ENCODE data around the gene EPHA3.
A peak's percentile ranks its signal among the peaks of the same experiment; 100 is the strongest.

The EPHA3 gene

DNA sequence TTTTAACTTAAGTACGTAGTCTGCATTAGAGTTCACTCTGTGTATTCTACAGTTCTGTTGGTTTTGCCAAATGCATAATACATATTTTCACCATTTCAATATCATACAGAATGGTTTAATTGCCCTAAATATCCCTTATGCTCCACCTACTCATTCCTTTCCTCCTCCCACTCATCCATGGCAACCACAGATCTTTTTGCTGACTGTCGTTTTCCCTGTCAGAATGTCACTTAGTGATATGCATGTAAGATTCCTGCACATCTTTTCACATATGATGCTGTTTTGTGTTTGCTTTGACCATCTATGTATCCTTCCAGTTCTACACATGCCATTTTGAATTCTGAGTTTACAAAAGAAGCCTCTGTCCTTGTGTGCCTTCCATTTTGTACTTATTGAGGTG is 36.7 kb downstream of the EPHA3 start:
- Histone ChIP-seq H3K36me3 (ENCODE audit: control insufficient read depth in 2 of 2, insufficient read depth in 1 of 2, low read length in 2 of 2) (no peaks in the 10 kb centered on the region), H3K4me1 (ENCODE audit: control insufficient read depth, insufficient read depth, low read length) (no peaks in the 10 kb centered on the region), H3K9me3 (ENCODE audit: control insufficient read depth, insufficient read depth, low read depth, low read length) (no peaks in the 10 kb centered on the region), H3K4me3 (ENCODE audit: low read depth, low read length) (no peak overlapping the region), H3K27ac (ENCODE audit: extremely low read depth, low read depth, low read length) (no peak overlapping the region)
- TF ChIP-seq ZNF677 (tag by site-specific recombination; IDR thresholded peaks at IDR 0.05) (no peak), ZNF423 (tag by site-specific recombination; IDR thresholded peaks at IDR 0.05) (no peak), ZNF837 (tag by site-specific recombination; IDR thresholded peaks at IDR 0.05) (no peak), KLF8 (tag by site-specific recombination; IDR thresholded peaks at IDR 0.05) (no peak), ZNF629 (tag by site-specific recombination; IDR thresholded peaks at IDR 0.05) (no peak), ZFP69B (tag by site-specific recombination; IDR thresholded peaks at IDR 0.05) (no peak), ZNF341 (tag by site-specific recombination; IDR thresholded peaks at IDR 0.05; ENCODE audit: low read depth) (no peak)
- TF ChIP-seq, protein P1, sequence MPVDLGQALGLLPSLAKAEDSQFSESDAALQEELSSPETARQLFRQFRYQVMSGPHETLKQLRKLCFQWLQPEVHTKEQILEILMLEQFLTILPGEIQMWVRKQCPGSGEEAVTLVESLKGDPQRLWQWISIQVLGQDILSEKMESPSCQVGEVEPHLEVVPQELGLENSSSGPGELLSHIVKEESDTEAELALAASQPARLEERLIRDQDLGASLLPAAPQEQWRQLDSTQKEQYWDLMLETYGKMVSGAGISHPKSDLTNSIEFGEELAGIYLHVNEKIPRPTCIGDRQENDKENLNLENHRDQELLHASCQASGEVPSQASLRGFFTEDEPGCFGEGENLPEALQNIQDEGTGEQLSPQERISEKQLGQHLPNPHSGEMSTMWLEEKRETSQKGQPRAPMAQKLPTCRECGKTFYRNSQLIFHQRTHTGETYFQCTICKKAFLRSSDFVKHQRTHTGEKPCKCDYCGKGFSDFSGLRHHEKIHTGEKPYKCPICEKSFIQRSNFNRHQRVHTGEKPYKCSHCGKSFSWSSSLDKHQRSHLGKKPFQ (tag by site-specific recombination; IDR thresholded peaks at IDR 0.05), result no peak
- ChIA-PET POLR2A (no interaction called here), CTCF (no interaction called here)

DNA sequence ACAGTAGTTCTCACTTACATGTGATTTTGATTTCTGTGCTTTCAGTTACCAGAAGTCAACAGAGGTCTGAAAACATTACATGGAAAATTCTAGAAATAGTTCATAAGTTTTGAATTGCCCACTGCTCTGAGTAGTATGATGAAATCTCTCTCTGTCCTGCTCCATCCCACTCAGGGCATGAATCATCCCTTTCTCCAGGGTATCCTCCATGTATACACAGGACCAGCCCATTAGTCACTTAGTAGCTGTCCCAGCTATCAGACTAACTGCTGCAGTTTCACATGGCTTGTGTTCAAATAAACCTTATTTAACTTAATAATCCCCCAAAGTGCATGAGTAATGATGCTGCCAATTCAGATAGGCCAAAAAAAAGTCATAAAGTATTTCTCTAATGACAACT is 38.6 kb downstream of the EPHA3 start:
- Histone ChIP-seq H3K4me3 (ENCODE audit: low read depth, low read length) (no peak overlapping the region), H3K4me1 (ENCODE audit: control insufficient read depth, insufficient read depth, low read length) (no peaks in the 10 kb centered on the region), H3K27ac (ENCODE audit: extremely low read depth, low read depth, low read length) (no peak overlapping the region), H3K9me3 (ENCODE audit: control insufficient read depth, insufficient read depth, low read depth, low read length) (no peaks in the 10 kb centered on the region), H3K36me3 (ENCODE audit: control insufficient read depth in 2 of 2, insufficient read depth in 1 of 2, low read length in 2 of 2) (no peaks in the 10 kb centered on the region)
- ChIA-PET CTCF (no interaction called here), POLR2A (no interaction called here)
- TF ChIP-seq, protein P2, sequence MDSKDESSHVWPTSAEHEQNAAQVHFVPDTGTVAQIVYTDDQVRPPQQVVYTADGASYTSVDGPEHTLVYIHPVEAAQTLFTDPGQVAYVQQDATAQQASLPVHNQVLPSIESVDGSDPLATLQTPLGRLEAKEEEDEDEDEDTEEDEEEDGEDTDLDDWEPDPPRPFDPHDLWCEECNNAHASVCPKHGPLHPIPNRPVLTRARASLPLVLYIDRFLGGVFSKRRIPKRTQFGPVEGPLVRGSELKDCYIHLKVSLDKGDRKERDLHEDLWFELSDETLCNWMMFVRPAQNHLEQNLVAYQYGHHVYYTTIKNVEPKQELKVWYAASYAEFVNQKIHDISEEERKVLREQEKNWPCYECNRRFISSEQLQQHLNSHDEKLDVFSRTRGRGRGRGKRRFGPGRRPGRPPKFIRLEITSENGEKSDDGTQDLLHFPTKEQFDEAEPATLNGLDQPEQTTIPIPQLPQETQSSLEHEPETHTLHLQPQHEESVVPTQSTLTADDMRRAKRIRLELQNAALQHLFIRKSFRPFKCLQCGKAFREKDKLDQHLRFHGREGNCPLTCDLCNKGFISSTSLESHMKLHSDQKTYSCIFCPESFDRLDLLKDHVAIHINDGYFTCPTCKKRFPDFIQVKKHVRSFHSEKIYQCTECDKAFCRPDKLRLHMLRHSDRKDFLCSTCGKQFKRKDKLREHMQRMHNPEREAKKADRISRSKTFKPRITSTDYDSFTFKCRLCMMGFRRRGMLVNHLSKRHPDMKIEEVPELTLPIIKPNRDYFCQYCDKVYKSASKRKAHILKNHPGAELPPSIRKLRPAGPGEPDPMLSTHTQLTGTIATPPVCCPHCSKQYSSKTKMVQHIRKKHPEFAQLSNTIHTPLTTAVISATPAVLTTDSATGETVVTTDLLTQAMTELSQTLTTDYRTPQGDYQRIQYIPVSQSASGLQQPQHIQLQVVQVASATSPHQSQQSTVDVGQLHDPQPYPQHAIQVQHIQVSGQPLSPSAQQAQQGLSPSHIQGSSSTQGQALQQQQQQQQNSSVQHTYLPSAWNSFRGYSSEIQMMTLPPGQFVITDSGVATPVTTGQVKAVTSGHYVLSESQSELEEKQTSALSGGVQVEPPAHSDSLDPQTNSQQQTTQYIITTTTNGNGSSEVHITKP (tag by site-specific recombination; IDR thresholded peaks at IDR 0.05), result peak; percentile 28; the same call in 1 of the 2 replicates
- TF ChIP-seq, protein P3, sequence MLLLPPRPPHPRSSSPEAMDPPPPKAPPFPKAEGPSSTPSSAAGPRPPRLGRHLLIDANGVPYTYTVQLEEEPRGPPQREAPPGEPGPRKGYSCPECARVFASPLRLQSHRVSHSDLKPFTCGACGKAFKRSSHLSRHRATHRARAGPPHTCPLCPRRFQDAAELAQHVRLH (tag by site-specific recombination; IDR thresholded peaks at IDR 0.05), result no peak
- TF ChIP-seq ZNF48 (tag by site-specific recombination; IDR thresholded peaks at IDR 0.05) (no peak), GLI2 (tag by site-specific recombination; IDR thresholded peaks at IDR 0.05; ENCODE audit: borderline replicate concordance, low read depth) (no peak)

DNA sequence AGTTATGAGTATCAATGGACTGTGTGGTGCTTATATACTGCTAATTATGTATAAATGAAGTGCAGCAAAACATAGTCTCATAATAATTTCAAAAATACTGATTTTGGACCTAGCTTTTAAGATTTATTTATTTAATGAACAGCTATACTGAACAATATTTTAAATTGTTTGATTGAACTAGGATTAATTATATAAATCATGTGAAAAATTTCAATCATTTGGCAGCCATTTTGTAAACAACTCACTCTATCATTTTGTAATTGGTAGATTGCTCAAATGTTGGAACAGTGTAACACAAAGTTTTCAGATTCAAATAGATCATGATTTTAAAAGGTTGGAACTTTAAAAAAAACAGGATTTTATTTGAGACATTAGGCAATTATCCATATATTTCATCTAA is 47.0 kb downstream of the EPHA3 start:
- CTCF ChIA-PET, result interaction anchor here (0.5 kb wide), 1 partner anchor 135 kb away, joined by 3 read pairs; no protein-coding TSS in a partner anchor

DNA sequence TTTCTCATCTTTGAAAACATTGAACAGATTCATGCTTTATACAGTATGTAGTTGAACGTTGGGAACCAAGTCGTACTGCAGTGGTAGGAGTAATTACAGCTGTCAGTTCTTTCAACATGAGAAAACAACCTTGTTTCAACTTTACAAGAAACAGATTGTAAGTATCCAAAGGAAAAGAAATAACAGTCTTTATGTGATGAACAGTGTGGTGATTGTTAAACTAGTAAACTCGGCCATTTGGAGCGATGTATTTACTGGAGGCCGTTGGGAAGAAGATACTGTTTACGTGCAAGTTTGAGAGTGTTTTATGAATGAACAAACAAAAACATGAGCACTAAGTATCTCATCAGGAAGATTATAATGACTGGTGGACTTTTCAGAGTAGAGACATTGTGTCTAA is 48.4 kb downstream of the EPHA3 start:
- Histone ChIP-seq H3K27ac (ENCODE audit: extremely low read depth, low read depth, low read length) (no peak overlapping the region), H3K4me1 (ENCODE audit: control insufficient read depth, insufficient read depth, low read length) (no peaks in the 10 kb centered on the region), H3K36me3 (ENCODE audit: control insufficient read depth in 2 of 2, insufficient read depth in 1 of 2, low read length in 2 of 2) (no peaks in the 10 kb centered on the region), H3K9me3 (ENCODE audit: control insufficient read depth, insufficient read depth, low read depth, low read length) (no peaks in the 10 kb centered on the region), H3K4me3 (ENCODE audit: low read depth, low read length) (no peak overlapping the region)
- POLR2A ChIA-PET, result no interaction called here
- CTCF ChIA-PET, result no interaction called here
- TF ChIP-seq, protein P4, sequence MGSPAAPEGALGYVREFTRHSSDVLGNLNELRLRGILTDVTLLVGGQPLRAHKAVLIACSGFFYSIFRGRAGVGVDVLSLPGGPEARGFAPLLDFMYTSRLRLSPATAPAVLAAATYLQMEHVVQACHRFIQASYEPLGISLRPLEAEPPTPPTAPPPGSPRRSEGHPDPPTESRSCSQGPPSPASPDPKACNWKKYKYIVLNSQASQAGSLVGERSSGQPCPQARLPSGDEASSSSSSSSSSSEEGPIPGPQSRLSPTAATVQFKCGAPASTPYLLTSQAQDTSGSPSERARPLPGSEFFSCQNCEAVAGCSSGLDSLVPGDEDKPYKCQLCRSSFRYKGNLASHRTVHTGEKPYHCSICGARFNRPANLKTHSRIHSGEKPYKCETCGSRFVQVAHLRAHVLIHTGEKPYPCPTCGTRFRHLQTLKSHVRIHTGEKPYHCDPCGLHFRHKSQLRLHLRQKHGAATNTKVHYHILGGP (tag by site-specific recombination; IDR thresholded peaks at IDR 0.05), result no peak
- TF ChIP-seq ZNF341 (tag by site-specific recombination; IDR thresholded peaks at IDR 0.05; ENCODE audit: low read depth) (no peak), ZBTB21 (tag by site-specific recombination; IDR thresholded peaks at IDR 0.05) (no peak), ZNF416 (tag by site-specific recombination; IDR thresholded peaks at IDR 0.05) (no peak), ZNF621 (tag by site-specific recombination; IDR thresholded peaks at IDR 0.05) (no peak), TCF7L2 (IDR thresholded peaks at IDR 0.05; ENCODE audit: borderline replicate concordance, low read depth, low read length) (no peak), YY1 (tag by site-specific recombination; IDR thresholded peaks at IDR 0.05) (no peak), ZNF521 (tag by site-specific recombination; IDR thresholded peaks at IDR 0.05) (no peak)
- TF ChIP-seq, protein P5, sequence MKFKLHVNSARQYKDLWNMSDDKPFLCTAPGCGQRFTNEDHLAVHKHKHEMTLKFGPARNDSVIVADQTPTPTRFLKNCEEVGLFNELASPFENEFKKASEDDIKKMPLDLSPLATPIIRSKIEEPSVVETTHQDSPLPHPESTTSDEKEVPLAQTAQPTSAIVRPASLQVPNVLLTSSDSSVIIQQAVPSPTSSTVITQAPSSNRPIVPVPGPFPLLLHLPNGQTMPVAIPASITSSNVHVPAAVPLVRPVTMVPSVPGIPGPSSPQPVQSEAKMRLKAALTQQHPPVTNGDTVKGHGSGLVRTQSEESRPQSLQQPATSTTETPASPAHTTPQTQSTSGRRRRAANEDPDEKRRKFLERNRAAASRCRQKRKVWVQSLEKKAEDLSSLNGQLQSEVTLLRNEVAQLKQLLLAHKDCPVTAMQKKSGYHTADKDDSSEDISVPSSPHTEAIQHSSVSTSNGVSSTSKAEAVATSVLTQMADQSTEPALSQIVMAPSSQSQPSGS (tag by site-specific recombination; IDR thresholded peaks at IDR 0.05; ENCODE audit: low read depth), result no peak

More for the DNA sequence above, 47.0 kb downstream of the EPHA3 start:
- H3K27ac ChIP-seq (ENCODE audit: extremely low read depth, low read depth, low read length), result no peak overlapping the region
- POLR2A ChIA-PET, result no interaction called here
- no peaks in the 10 kb centered on the region for H3K4me1 ChIP-seq (ENCODE audit: control insufficient read depth, insufficient read depth, low read length)
- H3K36me3 ChIP-seq (ENCODE audit: control insufficient read depth in 2 of 2, insufficient read depth in 1 of 2, low read length in 2 of 2), result no peaks in the 10 kb centered on the region
- no peaks in the 10 kb centered on the region for H3K9me3 ChIP-seq (ENCODE audit: control insufficient read depth, insufficient read depth, low read depth, low read length)
- no peak overlapping the region for H3K4me3 ChIP-seq (ENCODE audit: low read depth, low read length)
- no peak for TF ChIP-seq ZNF10 (tag by site-specific recombination; IDR thresholded peaks at IDR 0.05)
- no peak for TF ChIP-seq ZNF140 (tag by site-specific recombination; IDR thresholded peaks at IDR 0.05)
- TF ChIP-seq ZNF175 (tag by site-specific recombination; IDR thresholded peaks at IDR 0.05), result no peak
- no peak for TF ChIP-seq ZNF311 (tag by site-specific recombination; IDR thresholded peaks at IDR 0.05; ENCODE audit: borderline replicate concordance)
